ENCODE data around the gene NDUFS7. TPM values are rescaled to one million over a fixed set of nuclear protein-coding genes. Genes with fewer than 3 reads are reported as not detected.

The NDUFS7 gene
- polyA plus RNA-seq, 2 of the 4 experiments (the other 2 are of a cell fraction): 19.3 to 68.9 TPM

GRCh38 chr19:1432507-1432887 is 48.8 kb downstream of the NDUFS7 start:
- DNase-seq (ENCODE audit: low read depth in 1 of 2, low spot score in 1 of 2): no peak
- Histone ChIP-seq H3K4me1 (peaks cover under 1% of the 10 kb centered on the region; the same call in 1 of the 3 replicates), H3K4me2 (no peak overlapping the region), H3K27ac (no peak overlapping the region), H3K4me3 (no peak overlapping the region), H3K9me3 (no peaks in the 10 kb centered on the region)
- POLR2A ChIA-PET: no interaction called here
- no peak for ATAC-seq
- FAIRE-seq: no peak
- 95% methylated on average over 8 of the region's 16 CpGs for WGBS (ENCODE audit: missing lambda C conversion rate)
- CTCF ChIA-PET: interaction anchor here (2.0 kb wide), 2 partner anchors 10 to 13 kb away, joined by 4 to 6 read pairs; no protein-coding TSS in a partner anchor
- no peak for TF ChIP-seq SREBF2 (IDR thresholded peaks at IDR 0.05)
- no peak for TF ChIP-seq NPAS2 (CRISPR knock-in tag; IDR thresholded peaks at IDR 0.05; ENCODE audit: borderline replicate concordance)
- TF ChIP-seq, protein P1, sequence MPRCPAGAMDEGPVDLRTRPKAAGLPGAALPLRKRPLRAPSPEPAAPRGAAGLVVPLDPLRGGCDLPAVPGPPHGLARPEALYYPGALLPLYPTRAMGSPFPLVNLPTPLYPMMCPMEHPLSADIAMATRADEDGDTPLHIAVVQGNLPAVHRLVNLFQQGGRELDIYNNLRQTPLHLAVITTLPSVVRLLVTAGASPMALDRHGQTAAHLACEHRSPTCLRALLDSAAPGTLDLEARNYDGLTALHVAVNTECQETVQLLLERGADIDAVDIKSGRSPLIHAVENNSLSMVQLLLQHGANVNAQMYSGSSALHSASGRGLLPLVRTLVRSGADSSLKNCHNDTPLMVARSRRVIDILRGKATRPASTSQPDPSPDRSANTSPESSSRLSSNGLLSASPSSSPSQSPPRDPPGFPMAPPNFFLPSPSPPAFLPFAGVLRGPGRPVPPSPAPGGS (IDR thresholded peaks at IDR 0.05): no peak
- no peak for TF ChIP-seq EHMT2 (IDR thresholded peaks at IDR 0.05; ENCODE audit: low read depth)
- TF ChIP-seq RNF2 (IDR thresholded peaks at IDR 0.05; ENCODE audit: borderline replicate concordance, low read depth): no peak
- TF ChIP-seq POLR2AphosphoS2 (conservative IDR thresholded peaks at IDR 0.05; ENCODE audit: low read length): no peak
- no peak for TF ChIP-seq CBX8 (IDR thresholded peaks at IDR 0.05)
- TF ChIP-seq, protein P2, sequence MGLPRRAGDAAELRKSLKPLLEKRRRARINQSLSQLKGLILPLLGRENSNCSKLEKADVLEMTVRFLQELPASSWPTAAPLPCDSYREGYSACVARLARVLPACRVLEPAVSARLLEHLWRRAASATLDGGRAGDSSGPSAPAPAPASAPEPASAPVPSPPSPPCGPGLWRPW (IDR thresholded peaks at IDR 0.05): no peak
- TF ChIP-seq POLR2A (IDR thresholded peaks at IDR 0.05; ENCODE audit: low read length): no peak
- TF ChIP-seq CHD2 (IDR thresholded peaks at IDR 0.05; ENCODE audit: low read length, partially characterized antibody): no peak
- no peak for TF ChIP-seq HOXB13 (CRISPR knock-in tag; IDR thresholded peaks at IDR 0.05; ENCODE audit: low read depth)
- TF ChIP-seq HMGXB4 (CRISPR knock-in tag; IDR thresholded peaks at IDR 0.05; ENCODE audit: borderline replicate concordance): no peak
- no peak for TF ChIP-seq ZSCAN20 (CRISPR knock-in tag; IDR thresholded peaks at IDR 0.05)
- TF ChIP-seq PHF8 (IDR thresholded peaks at IDR 0.05; ENCODE audit: borderline replicate concordance, low read depth): no peak
- TF ChIP-seq MAX (IDR thresholded peaks at IDR 0.05): no peak

DNA sequence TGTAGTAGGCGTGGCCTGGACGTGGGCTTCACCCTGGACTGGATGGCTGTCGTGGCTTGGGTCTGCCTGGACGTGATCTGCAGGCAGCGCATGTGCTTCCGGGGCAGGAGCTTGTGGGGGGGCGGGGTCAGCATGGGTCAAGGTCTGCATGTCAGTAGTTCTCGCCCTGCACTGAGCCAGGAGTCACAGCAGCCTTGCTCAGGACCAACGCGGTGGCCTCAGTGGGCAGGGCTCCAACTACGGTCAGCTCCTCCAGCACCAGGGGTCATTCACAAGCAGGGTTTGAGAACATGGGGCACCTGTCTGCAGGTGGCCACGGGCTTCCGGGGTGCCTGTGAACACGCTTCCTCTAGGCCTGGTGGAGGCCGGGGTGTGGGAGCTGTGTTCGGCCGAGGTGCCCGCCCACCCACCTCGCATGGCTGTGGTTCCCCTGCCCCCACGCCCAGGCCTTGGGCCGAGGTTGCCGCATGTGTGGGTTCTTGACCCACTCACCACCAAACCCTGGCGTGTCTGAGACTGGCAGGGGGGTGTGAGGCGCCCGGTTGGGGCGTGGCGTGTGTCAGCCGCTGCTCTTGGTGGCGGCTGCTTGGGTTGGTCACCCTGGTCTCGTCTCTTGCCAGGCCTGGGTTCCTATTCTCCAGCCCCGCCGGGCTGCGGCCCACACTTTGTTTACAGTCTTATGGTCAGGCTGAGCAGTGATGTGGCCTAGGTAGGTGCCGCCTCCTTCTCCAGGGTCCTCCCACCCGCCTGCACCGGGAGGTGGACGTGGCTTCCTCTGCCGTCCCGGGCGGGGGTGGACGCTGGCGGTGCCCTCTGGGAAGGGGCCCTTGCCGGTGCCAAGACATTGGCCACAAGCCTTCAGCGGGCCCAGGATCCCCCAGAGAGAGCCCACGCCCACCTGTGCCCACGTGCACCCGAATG is 49.7 kb downstream of the NDUFS7 start:
- FAIRE-seq: no peak
- Histone ChIP-seq H3K9me3 (no peaks in the 10 kb centered on the region), H3K4me2 (no peak overlapping the region), H3K27ac (no peak overlapping the region), H3K4me1 (peaks cover 4% of the 10 kb centered on the region), H3K4me3 (no peak overlapping the region)
- ChIA-PET CTCF (no interaction called here), POLR2A (no interaction called here)
- DNase-seq (ENCODE audit: low read depth in 1 of 2, low spot score in 1 of 2): no peak
- 85% methylated on average over 11 of the region's 47 CpGs for WGBS (ENCODE audit: missing lambda C conversion rate)
- TF ChIP-seq RARB (CRISPR knock-in tag; IDR thresholded peaks at IDR 0.05): no peak
- TF ChIP-seq, protein P3, sequence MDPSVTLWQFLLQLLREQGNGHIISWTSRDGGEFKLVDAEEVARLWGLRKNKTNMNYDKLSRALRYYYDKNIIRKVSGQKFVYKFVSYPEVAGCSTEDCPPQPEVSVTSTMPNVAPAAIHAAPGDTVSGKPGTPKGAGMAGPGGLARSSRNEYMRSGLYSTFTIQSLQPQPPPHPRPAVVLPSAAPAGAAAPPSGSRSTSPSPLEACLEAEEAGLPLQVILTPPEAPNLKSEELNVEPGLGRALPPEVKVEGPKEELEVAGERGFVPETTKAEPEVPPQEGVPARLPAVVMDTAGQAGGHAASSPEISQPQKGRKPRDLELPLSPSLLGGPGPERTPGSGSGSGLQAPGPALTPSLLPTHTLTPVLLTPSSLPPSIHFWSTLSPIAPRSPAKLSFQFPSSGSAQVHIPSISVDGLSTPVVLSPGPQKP (IDR thresholded peaks at IDR 0.05; ENCODE audit: low read depth, low read length): no peak
- ATAC-seq: no peak

GRCh38 chr19:1434040-1434366 is 50.3 kb downstream of the NDUFS7 start:
- ATAC-seq (no peak), DNase-seq (ENCODE audit: low read depth in 1 of 2, low spot score in 1 of 2) (no peak), FAIRE-seq (no peak)
- Histone ChIP-seq H3K27ac (no peak overlapping the region), H3K9me3 (no peaks in the 10 kb centered on the region), H3K4me1 (peaks cover 4% of the 10 kb centered on the region), H3K4me3 (no peak overlapping the region), H3K4me2 (no peak overlapping the region)
- 100% methylated on average over 6 of the region's 17 CpGs for WGBS (ENCODE audit: missing lambda C conversion rate)
- ChIA-PET CTCF (no interaction called here), POLR2A (no interaction called here)
- no peak for TF ChIP-seq ESRRA (IDR thresholded peaks at IDR 0.05; ENCODE audit: borderline replicate concordance, low read length)
- TF ChIP-seq ZSCAN20 (CRISPR knock-in tag; IDR thresholded peaks at IDR 0.05): no peak
- TF ChIP-seq EP300 (IDR thresholded peaks at IDR 0.05): no peak
- TF ChIP-seq CHD4 (IDR thresholded peaks at IDR 0.05; ENCODE audit: borderline replicate concordance): no peak
- no peak for TF ChIP-seq RCOR1 (IDR thresholded peaks at IDR 0.05; ENCODE audit: low read depth, low read length)
- TF ChIP-seq ZFP36 (IDR thresholded peaks at IDR 0.05; ENCODE audit: borderline replicate concordance, partially characterized antibody): no peak
- TF ChIP-seq HMGXB4 (CRISPR knock-in tag; IDR thresholded peaks at IDR 0.05; ENCODE audit: borderline replicate concordance): no peak
- TF ChIP-seq KDM5A (IDR thresholded peaks at IDR 0.05): no peak
- no peak for TF ChIP-seq HEYL (CRISPR knock-in tag; IDR thresholded peaks at IDR 0.05)
- TF ChIP-seq BHLHE40 (IDR thresholded peaks at IDR 0.05; ENCODE audit: low read depth, low read length): no peak
- TF ChIP-seq HOXB5 (CRISPR knock-in tag; IDR thresholded peaks at IDR 0.05): no peak
- TF ChIP-seq POLR2AphosphoS2 (conservative IDR thresholded peaks at IDR 0.05; ENCODE audit: low read length): no peak
- TF ChIP-seq JUNB (IDR thresholded peaks at IDR 0.05): no peak
- no peak for TF ChIP-seq POLR2A (IDR thresholded peaks at IDR 0.05; ENCODE audit: low read length)

Data from A549 (cell line).